Thyroid gland (tissue), 4 donors: ENCODE data around the gene RPS27L. TPM values are rescaled to one million over a fixed set of nuclear protein-coding genes. Genes with fewer than 3 reads are reported as not detected.

Experiments used
- DNase-seq, 2 donors: peaks; one replicate each; pipeline ENCODE4 v3.0.0-alpha.2; 2019
- H3K27ac ChIP-seq, 3 donors: fragments of 200-600 bp; sonication (generic); 1 replicate in 2 of 3; 2 replicates in 1 of 3; pipeline ENCODE4 v1.5.1; 2016 to 2019; ENCODE audit warnings: mild to moderate bottlenecking in 1 of 3, moderate library complexity in 1 of 3
- H3K27me3 ChIP-seq: fragments of 200-600 bp; sonication (generic); one replicate; pipeline ENCODE4 v1.5.1; 2019
- H3K36me3 ChIP-seq, 2 donors: fragments of 200-600 bp; sonication (generic); one replicate each; pipeline ENCODE4 v1.5.1; 2016 to 2019
- H3K4me1 ChIP-seq, 2 donors: fragments of 200-600 bp; sonication (generic); one replicate each; pipeline ENCODE4 v1.5.1; 2017 to 2019
- H3K4me3 ChIP-seq, 3 donors: fragments of 200-600 bp; sonication (generic); replicated peaks in 1 of 3; 1 replicate in 2 of 3; 2 replicates in 1 of 3; pipeline ENCODE4 v1.5.1; 2016; ENCODE audit warnings: mild to moderate bottlenecking in 1 of 3
- H3K9me3 ChIP-seq: fragments of 200-600 bp; sonication (generic); one replicate; pipeline ENCODE4 v1.5.1; 2017
- POLR2A ChIP-seq, 2 donors: fragments of 450-650 bp; IDR thresholded peaks; one replicate each; pipeline ENCODE4 v1.6.1; 2017; ENCODE audit warnings: antibody characterized with exemption in 2 of 2, mild to moderate bottlenecking in 2 of 2, moderate library complexity in 1 of 2
- WGBS, 2 donors: methylation state at CpG; one replicate each; pipeline ENCODE4 v1.1.5; 2017; 5-methylcytosine and 5-hydroxymethylcytosine counted together
- intact Hi-C: fragments of 100-400 bp; cut with DNase I; formaldehyde crosslinking; loops from one replicate; pipeline ENCODE4 v1.15.1; 2023
- total RNA-seq, 4 donors: library from RNA; depleted of rRNA; stranded (reverse); fragments of >200 nt; gene quantifications; one replicate each; pipeline ENCODE4 v1.2.3, GENCODE V29; 2016
- TF ChIP-seq, protein P1 (sequence below), 6 experiments: fragments of 200-600 bp in 3 of 6; fragments of 450-650 bp in 3 of 6; sonication (generic) in 3 of 6; IDR thresholded peaks; one replicate each; pipeline ENCODE4 v1.5.1; 2016 to 2019; ENCODE audit warnings: antibody characterized with exemption in 6 of 6, mild to moderate bottlenecking in 2 of 6, inconsistent platforms in 1 of 6, moderate library complexity in 1 of 6

RPS27L gene
- 100 to 1,000 TPM in 1 of 4 donors, 10 to 100 TPM in 3; 38.6 to 126 (median 88.9) TPM for total RNA-seq

DNA sequence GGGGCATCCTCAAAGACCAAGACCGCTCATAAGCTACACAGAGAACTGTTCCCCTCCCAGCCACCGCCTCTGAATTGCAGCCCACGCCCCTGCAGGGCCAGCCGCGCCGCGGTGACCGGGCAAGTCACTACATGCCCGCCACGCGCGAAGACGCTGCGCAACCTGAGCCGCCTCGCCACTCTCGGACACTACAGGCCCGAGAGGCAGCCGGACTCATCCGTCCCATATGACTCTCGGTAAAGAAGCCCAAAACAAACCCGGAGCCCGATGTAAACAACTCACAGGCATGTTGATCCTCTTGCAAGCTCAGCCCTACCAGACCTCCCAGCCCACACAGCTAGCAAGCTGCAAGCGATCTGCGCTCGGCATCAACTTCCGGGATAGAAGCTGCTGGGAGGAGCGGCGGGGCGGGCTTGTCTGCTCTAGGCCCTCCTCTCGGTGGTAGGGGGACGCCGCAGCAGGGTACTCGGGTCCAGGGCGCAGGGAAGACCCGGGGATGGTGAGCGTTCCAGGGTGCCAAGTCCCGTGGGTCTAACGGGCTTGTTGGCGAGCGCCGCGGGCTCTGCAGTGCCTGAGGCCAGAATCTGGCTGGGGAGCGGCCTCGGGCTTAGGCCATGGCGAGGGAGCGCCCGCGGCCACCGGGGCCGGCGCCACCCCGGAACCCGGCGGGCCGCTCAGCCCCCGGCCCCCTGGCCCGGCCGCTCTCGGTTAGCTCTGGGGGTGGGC is at the start of gene RPS27L:
Gene RPS27L, minus strand, starts transcription at position 360 of the 726 bp plus-strand sequence. Its CDS starts 72 bp downstream, at position 288.
- H3K36me3 ChIP-seq, result peaks cover 5 to 12% of the 10 kb centered on the region in 2 donors
- no peaks in the 10 kb centered on the region for H3K27me3 ChIP-seq
- DNase-seq, result peak; percentile 94
- peak within 1 kb of the TSS; percentile 93 to 98 (median 95) for H3K27ac ChIP-seq
- peak; percentile 64 to 97 for TF ChIP-seq POLR2A (IDR thresholded peaks at IDR 0.05)
- TF ChIP-seq, protein P1, sequence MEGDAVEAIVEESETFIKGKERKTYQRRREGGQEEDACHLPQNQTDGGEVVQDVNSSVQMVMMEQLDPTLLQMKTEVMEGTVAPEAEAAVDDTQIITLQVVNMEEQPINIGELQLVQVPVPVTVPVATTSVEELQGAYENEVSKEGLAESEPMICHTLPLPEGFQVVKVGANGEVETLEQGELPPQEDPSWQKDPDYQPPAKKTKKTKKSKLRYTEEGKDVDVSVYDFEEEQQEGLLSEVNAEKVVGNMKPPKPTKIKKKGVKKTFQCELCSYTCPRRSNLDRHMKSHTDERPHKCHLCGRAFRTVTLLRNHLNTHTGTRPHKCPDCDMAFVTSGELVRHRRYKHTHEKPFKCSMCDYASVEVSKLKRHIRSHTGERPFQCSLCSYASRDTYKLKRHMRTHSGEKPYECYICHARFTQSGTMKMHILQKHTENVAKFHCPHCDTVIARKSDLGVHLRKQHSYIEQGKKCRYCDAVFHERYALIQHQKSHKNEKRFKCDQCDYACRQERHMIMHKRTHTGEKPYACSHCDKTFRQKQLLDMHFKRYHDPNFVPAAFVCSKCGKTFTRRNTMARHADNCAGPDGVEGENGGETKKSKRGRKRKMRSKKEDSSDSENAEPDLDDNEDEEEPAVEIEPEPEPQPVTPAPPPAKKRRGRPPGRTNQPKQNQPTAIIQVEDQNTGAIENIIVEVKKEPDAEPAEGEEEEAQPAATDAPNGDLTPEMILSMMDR (IDR thresholded peaks at IDR 0.05), result no peak
- intact Hi-C loops, result no loop called here
- peaks cover 8% of the 10 kb centered on the region in 2 donors for H3K4me1 ChIP-seq
- H3K4me3 ChIP-seq, result peak within 1 kb of the TSS; percentile 54 to 71 (median 68)
- 0 to 1% methylated on average over 16 to 33 of the region's 60 CpGs for WGBS, 2 donors
- no peaks in the 10 kb centered on the region for H3K9me3 ChIP-seq

DNA sequence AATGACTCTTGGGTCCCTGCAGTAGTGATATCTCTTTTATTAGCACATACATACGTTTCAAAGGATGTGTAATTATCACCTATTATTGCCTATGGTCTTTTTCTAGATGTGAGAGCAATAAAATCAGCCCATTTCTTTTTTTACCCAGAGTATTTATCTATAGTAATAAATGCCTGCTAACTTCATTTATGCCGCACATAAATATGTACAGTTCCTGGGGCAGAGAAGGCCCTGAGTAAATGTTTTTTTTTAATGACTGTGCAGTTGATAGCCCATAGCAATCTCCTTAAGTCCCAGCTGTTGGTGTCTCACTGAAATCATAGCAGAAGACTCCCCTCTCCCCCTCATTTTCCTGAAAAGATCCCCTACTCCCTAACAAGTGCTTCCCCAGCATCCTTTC is 48.8 kb upstream of the RPS27L start:
- Histone ChIP-seq H3K27me3 (no peaks in the 10 kb centered on the region), H3K4me3 (no peak overlapping the region), H3K36me3 (no peaks in the 10 kb centered on the region), H3K4me1 (peaks cover 4 to 11% of the 10 kb centered on the region in 2 donors), H3K27ac (no peak overlapping the region), H3K9me3 (no peaks in the 10 kb centered on the region)
- WGBS, 2 donors, result 95 to 98% methylated on average over 2 of the region's 2 CpGs
- DNase-seq, result no peak
- intact Hi-C loops, result no loop called here
- no peak for TF ChIP-seq POLR2A (IDR thresholded peaks at IDR 0.05)
- TF ChIP-seq, protein P1 (IDR thresholded peaks at IDR 0.05), result no peak

DNA sequence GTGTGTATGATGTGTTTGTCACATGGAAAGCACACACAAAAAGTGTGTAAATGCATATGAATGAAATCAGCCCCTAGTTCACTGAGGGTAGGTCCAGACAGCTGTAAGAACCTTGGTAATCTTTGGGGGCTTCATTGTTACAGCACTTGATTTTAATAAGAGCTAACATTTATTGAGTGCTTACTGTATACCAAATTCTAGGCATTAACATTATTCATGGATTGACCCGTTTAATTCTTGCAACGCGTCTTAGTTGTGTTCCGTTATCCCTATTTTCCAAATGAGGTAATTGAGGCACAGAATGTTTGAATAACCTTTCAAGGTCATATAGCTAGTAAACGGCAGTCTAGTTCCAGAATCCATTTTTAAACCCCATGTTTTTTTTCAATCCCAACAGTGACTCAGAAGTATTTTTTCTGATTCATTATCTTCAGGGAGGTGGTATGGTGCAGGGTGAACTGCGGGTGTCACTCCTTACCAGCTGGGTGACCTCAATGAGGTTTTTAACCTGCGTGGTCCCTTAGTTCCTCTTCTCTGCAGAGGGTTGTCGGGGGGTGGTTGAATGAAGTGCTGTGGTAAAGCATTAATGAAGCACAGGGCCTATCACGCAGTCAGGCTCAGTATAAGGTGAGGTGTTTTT is 46.3 kb upstream of the RPS27L start:
- peaks cover 4 to 7% of the 10 kb centered on the region in 2 donors for H3K4me1 ChIP-seq
- H3K9me3 ChIP-seq, result no peaks in the 10 kb centered on the region
- WGBS, 2 donors, result 85 to 91% methylated on average over 9 of the region's 9 CpGs
- DNase-seq, result no peak
- no peaks in the 10 kb centered on the region for H3K36me3 ChIP-seq
- intact Hi-C loops, result no loop called here
- no peak overlapping the region for H3K4me3 ChIP-seq
- TF ChIP-seq POLR2A (IDR thresholded peaks at IDR 0.05), result no peak
- TF ChIP-seq, protein P1 (IDR thresholded peaks at IDR 0.05), result no peak
- no peaks in the 10 kb centered on the region for H3K27me3 ChIP-seq
- no peak overlapping the region for H3K27ac ChIP-seq

DNA sequence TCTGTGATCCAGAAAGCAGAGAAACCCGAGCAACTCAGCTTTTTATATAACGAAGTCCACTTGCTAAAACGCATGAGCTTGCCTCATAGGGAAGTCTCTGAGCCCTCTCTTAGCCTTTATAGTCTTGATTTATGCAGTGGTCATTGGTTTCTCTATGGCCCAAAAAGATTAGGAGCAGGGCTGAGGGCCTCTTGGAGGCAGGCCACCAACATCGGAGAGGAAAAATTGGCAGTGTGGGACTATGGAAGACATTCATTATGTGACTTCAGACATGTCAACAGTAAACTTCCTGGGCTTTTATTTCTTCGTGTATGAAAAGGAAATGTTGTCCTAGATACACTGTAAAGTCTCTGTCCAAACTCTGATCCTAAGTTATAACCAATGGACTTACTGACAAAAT is 45.6 kb upstream of the RPS27L start:
- H3K4me1 ChIP-seq, result peaks cover 4 to 7% of the 10 kb centered on the region in 2 donors
- no peak overlapping the region for H3K4me3 ChIP-seq
- no peak for TF ChIP-seq POLR2A (IDR thresholded peaks at IDR 0.05)
- TF ChIP-seq, protein P1 (IDR thresholded peaks at IDR 0.05), result no peak
- H3K9me3 ChIP-seq, result no peaks in the 10 kb centered on the region
- WGBS, 2 donors, result 69 to 79% methylated on average over 5 of the region's 5 CpGs
- no peaks in the 10 kb centered on the region for H3K36me3 ChIP-seq
- DNase-seq, result no peak
- no peaks in the 10 kb centered on the region for H3K27me3 ChIP-seq
- intact Hi-C loops, result no loop called here
- H3K27ac ChIP-seq, result no peak overlapping the region
